ENCODE data around the gene PPIL4. TPM values are rescaled to one million over a fixed set of nuclear protein-coding genes. Genes with fewer than 3 reads are reported as not detected.
"Not testable (repeated sequence)": the region's sequence is repeated elsewhere in the genome, so short reads cannot be mapped to it uniquely, and the experiment has no call there.

The PPIL4 gene
- total RNA-seq, 2 experiments from 2014 or later, result 21.6 to 36.3 TPM

- H3K27ac ChIP-seq (ENCODE audit: low read depth, low read length, poor library complexity, severe bottlenecking), result no peak overlapping the region
- intact Hi-C loops (cut with micrococcal nuclease; ENCODE audit: unreplicated experiment), result no loop called here
- peaks cover 24% of the 10 kb centered on the region for H3K4me1 ChIP-seq (ENCODE audit: insufficient read depth, low read length, poor library complexity, severe bottlenecking)
- no peak for DNase-seq (ENCODE audit: low spot score)
- no peaks in the 10 kb centered on the region for H3K9me2 ChIP-seq (ENCODE audit: insufficient read depth, low read length)
- TF ChIP-seq, protein P1, sequence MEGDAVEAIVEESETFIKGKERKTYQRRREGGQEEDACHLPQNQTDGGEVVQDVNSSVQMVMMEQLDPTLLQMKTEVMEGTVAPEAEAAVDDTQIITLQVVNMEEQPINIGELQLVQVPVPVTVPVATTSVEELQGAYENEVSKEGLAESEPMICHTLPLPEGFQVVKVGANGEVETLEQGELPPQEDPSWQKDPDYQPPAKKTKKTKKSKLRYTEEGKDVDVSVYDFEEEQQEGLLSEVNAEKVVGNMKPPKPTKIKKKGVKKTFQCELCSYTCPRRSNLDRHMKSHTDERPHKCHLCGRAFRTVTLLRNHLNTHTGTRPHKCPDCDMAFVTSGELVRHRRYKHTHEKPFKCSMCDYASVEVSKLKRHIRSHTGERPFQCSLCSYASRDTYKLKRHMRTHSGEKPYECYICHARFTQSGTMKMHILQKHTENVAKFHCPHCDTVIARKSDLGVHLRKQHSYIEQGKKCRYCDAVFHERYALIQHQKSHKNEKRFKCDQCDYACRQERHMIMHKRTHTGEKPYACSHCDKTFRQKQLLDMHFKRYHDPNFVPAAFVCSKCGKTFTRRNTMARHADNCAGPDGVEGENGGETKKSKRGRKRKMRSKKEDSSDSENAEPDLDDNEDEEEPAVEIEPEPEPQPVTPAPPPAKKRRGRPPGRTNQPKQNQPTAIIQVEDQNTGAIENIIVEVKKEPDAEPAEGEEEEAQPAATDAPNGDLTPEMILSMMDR (conservative IDR thresholded peaks at IDR 0.05; ENCODE audit: low read length), result no peak
- TF ChIP-seq EZH2phosphoT487 (IDR thresholded peaks at IDR 0.05; ENCODE audit: borderline replicate concordance, low read depth, low read length), result no peak
- BruUV-seq (replicated peaks), result no TSS peak
- peaks cover 76% of the 10 kb centered on the region for H3K36me3 ChIP-seq (ENCODE audit: insufficient read depth, low read length)
- H3K9me3 ChIP-seq (ENCODE audit: low read length), result no peaks in the 10 kb centered on the region
- H3K4me2 ChIP-seq (ENCODE audit: low read length), result no peak overlapping the region
- POLR2A ChIA-PET, result interaction anchor here (1.1 to 2.4 kb wide), 3 partner anchors 9 to 18 kb away, joined by 3 to 5 read pairs (median 3); no protein-coding TSS in a partner anchor
- H4K20me1 ChIP-seq (ENCODE audit: insufficient read depth, low read length), result no peaks in the 10 kb centered on the region
- CTCF ChIA-PET (ENCODE audit: unreplicated experiment), result no interaction called here
- no peak overlapping the region for H3K4me3 ChIP-seq (ENCODE audit: low read depth, low read length, poor library complexity, severe bottlenecking)
- H2AFZ ChIP-seq (ENCODE audit: low read length), result no peak overlapping the region
- peaks cover 12% of the 10 kb centered on the region; the same call in 1 of the 2 replicates for H3K79me2 ChIP-seq (ENCODE audit: insufficient read depth, low read depth, low read length)
Measured at GRCh38 chr6:149461670-149462069, 84.2 kb downstream of the PPIL4 start.

DNA sequence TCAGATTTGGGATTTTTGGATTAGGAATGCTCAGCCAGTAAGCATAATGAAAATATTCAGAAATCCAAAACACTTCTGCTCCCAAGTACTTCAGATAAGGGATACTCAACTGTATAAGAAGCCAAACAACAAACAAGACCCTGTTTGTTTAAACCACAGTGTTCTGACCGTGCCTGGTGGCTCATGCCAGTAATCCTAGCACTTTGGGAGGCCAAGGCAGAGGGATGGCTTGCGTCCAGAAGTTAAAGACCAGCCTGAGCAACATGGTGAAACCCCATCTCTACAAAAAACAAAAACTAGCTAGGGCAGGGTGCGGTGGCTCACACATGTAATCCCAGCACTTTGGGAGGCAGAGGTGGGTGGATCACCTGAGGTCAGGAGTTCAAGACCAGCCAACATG lies 85.6 kb downstream of the PPIL4 start:
- CTCF ChIA-PET (ENCODE audit: unreplicated experiment); H3K4me2 ChIP-seq (ENCODE audit: low read length); DNase-seq (ENCODE audit: low spot score); intact Hi-C loops (cut with micrococcal nuclease; ENCODE audit: unreplicated experiment); H2AFZ ChIP-seq (ENCODE audit: low read length); H3K79me2 ChIP-seq (ENCODE audit: insufficient read depth, low read depth, low read length); H3K4me3 ChIP-seq (ENCODE audit: low read depth, low read length, poor library complexity, severe bottlenecking); H3K9me3 ChIP-seq (ENCODE audit: low read length); H3K27ac ChIP-seq (ENCODE audit: low read depth, low read length, poor library complexity, severe bottlenecking); BruUV-seq (replicated peaks); H4K20me1 ChIP-seq (ENCODE audit: insufficient read depth, low read length); H3K9me2 ChIP-seq (ENCODE audit: insufficient read depth, low read length): not testable (repeated sequence)
- H3K36me3 ChIP-seq (ENCODE audit: insufficient read depth, low read length), result peaks cover 85% of the 10 kb centered on the region
- H3K4me1 ChIP-seq (ENCODE audit: insufficient read depth, low read length, poor library complexity, severe bottlenecking), result peaks cover 10% of the 10 kb centered on the region
- POLR2A ChIA-PET, result interaction anchor here (0.7 to 1.3 kb wide), 2 partner anchors 24 to 43 kb away, joined by 3 to 5 read pairs; no protein-coding TSS in a partner anchor

DNA sequence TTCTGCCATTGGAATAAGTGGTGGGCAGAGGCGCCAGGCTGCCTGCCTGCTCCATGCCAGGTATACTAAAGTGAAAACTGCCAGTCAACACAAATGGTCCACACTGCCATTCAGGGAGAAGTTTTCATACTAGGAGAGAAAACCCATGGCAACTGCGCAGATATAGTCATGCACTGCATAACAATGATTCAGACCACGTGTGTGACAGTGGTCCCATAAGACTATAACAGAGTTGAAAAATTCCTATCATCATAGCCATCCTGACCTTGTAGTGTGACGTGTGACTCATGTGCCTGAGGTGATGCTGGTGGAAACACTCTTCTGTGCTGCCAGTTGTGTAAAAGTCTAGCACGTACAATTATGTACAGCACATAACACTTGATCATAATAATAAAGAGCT lies 86.1 kb downstream of the PPIL4 start:
- POLR2A ChIA-PET, result interaction anchor here (1.3 kb wide), 1 partner anchor 24 kb away, joined by 5 read pairs; no protein-coding TSS in a partner anchor
- CTCF ChIA-PET (ENCODE audit: unreplicated experiment), result interaction anchor here (1.6 kb wide), 1 partner anchor 14 kb away, joined by 3 read pairs; no protein-coding TSS in a partner anchor
- H3K4me2 ChIP-seq (ENCODE audit: low read length), result no peak overlapping the region
- H3K4me3 ChIP-seq (ENCODE audit: low read depth, low read length, poor library complexity, severe bottlenecking), result no peak overlapping the region
- intact Hi-C loops (cut with micrococcal nuclease; ENCODE audit: unreplicated experiment), result no loop called here
- no peak overlapping the region for H3K27ac ChIP-seq (ENCODE audit: low read depth, low read length, poor library complexity, severe bottlenecking)
- H3K36me3 ChIP-seq (ENCODE audit: insufficient read depth, low read length), result peaks cover 87% of the 10 kb centered on the region
- no peak for DNase-seq (ENCODE audit: low spot score)
- no peaks in the 10 kb centered on the region for H3K9me2 ChIP-seq (ENCODE audit: insufficient read depth, low read length)
- H2AFZ ChIP-seq (ENCODE audit: low read length), result no peak overlapping the region
- peaks cover 5% of the 10 kb centered on the region for H3K4me1 ChIP-seq (ENCODE audit: insufficient read depth, low read length, poor library complexity, severe bottlenecking)
- no peaks in the 10 kb centered on the region for H3K79me2 ChIP-seq (ENCODE audit: insufficient read depth, low read depth, low read length)
- no peaks in the 10 kb centered on the region for H4K20me1 ChIP-seq (ENCODE audit: insufficient read depth, low read length)
- BruUV-seq (replicated peaks), result no TSS peak
- H3K9me3 ChIP-seq (ENCODE audit: low read length), result no peaks in the 10 kb centered on the region
- TF ChIP-seq, protein P1 (conservative IDR thresholded peaks at IDR 0.05; ENCODE audit: low read length), result no peak
- no peak for TF ChIP-seq EZH2phosphoT487 (IDR thresholded peaks at IDR 0.05; ENCODE audit: borderline replicate concordance, low read depth, low read length)

All from OCI-LY7 (cell line).